Measurements from ENCODE around the gene LARP4B. TPM values are rescaled to one million over a fixed set of nuclear protein-coding genes. Genes with fewer than 3 reads are reported as not detected.

The LARP4B gene
- total and polyA plus RNA-seq, 3 donors from 2014 or later: 54.2 to 98.6 (median 95.3) TPM

GRCh38 chr10:812787-813186, 118.7 kb downstream of the LARP4B start:
- H3K36me3 ChIP-seq (ENCODE audit: low read depth, missing control alignments): no peaks in the 10 kb centered on the region

DNA sequence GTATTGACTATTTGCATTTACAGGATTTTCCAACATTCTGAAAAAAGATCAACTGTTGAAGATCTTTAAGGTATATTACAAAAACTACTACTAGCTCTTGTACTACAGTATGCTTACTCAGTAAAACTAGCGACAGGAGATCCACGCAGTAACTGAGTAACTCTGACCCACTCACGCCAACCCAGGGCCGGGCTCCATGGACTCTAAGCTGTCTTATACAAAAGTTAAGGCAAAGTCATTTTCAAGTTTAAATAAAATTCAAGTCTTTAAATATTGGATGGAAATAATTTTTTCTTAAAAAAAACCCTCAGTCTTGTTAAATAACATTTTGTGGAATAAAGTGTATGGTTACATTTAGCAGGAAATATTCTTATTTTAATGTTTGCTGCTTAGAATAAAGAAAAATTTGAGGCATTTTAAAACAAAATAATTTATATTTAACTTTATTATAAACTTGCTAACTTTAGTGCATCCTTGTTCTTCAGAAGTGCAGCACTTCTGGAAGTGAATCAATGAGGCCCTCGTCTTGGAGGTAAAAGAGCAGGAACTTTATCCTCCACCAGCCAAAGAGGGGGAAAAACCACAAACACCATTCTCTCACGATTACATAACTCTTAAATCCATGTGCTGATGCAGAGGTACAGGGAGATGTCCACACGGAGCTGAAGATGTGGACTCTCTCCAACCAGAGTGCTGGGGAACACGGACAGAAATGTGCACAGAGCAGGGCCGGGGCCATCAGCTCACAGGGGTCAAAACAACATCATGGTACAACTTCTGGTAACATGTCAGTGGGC, 119.9 kb downstream of the LARP4B start:
- no peak overlapping the region for H3K4me3 ChIP-seq
- no peak overlapping the region for H3K27ac ChIP-seq
- intact Hi-C loops (cut with DNase I; ENCODE audit: low total_unique reads): no loop called here
- H3K27me3 ChIP-seq: no peaks in the 10 kb centered on the region
- H3K36me3 ChIP-seq (ENCODE audit: low read depth, missing control alignments): no peaks in the 10 kb centered on the region
- H3K4me1 ChIP-seq: peaks cover 7% of the 10 kb centered on the region
- WGBS, 2 donors: 76 to 80% methylated on average over 9 of the region's 9 CpGs
- TF ChIP-seq, protein P1, sequence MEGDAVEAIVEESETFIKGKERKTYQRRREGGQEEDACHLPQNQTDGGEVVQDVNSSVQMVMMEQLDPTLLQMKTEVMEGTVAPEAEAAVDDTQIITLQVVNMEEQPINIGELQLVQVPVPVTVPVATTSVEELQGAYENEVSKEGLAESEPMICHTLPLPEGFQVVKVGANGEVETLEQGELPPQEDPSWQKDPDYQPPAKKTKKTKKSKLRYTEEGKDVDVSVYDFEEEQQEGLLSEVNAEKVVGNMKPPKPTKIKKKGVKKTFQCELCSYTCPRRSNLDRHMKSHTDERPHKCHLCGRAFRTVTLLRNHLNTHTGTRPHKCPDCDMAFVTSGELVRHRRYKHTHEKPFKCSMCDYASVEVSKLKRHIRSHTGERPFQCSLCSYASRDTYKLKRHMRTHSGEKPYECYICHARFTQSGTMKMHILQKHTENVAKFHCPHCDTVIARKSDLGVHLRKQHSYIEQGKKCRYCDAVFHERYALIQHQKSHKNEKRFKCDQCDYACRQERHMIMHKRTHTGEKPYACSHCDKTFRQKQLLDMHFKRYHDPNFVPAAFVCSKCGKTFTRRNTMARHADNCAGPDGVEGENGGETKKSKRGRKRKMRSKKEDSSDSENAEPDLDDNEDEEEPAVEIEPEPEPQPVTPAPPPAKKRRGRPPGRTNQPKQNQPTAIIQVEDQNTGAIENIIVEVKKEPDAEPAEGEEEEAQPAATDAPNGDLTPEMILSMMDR (IDR thresholded peaks at IDR 0.05): no peak
- TF ChIP-seq POLR2A (IDR thresholded peaks at IDR 0.05): no peak
- no peaks in the 10 kb centered on the region for H3K9me3 ChIP-seq
- no peak for DNase-seq

More at GRCh38 chr10:812787-813186, 118.7 kb downstream of the LARP4B start:
- no peak for TF ChIP-seq POLR2A (IDR thresholded peaks at IDR 0.05)
- TF ChIP-seq, protein P1 (IDR thresholded peaks at IDR 0.05): no peak
- intact Hi-C loops (cut with DNase I; ENCODE audit: low total_unique reads): no loop called here
- Histone ChIP-seq H3K4me3 (no peak overlapping the region), H3K9me3 (no peaks in the 10 kb centered on the region), H3K4me1 (no peaks in the 10 kb centered on the region), H3K27ac (no peak overlapping the region), H3K27me3 (no peaks in the 10 kb centered on the region)
- WGBS, 2 donors: 87 to 92% methylated on average over 19 of the region's 19 CpGs
- no peak for DNase-seq

DNA sequence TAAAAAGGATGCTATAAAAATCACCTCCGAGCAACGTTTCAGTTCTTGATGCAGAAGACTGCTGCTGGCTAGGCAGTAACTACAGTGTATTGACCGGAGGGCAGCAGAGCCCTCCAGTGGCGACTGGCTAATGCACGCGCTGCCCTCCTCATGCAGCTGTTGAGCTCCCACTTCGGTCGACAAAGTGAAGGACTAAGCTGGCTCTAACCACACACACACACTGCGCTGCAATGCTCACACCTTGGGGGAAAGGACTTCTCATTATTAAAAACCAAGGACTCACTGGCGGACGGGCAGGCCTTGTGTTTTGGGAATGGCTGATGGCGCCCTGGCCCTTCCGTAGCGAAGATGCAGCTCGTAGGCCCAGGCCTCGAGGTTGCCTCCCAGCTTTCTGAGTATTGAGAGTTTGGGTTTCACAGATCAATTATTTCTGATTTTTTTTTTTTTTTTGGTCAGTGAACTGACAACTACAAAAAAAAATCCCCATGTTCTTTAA, 121.1 kb downstream of the LARP4B start:
- intact Hi-C loops (cut with DNase I; ENCODE audit: low total_unique reads): no loop called here
- 80 to 86% methylated on average over 13 to 16 of the region's 16 CpGs for WGBS, 2 donors
- H3K27me3 ChIP-seq: no peaks in the 10 kb centered on the region
- DNase-seq: no peak
- no peaks in the 10 kb centered on the region for H3K9me3 ChIP-seq
- no peak overlapping the region for H3K27ac ChIP-seq
- TF ChIP-seq POLR2A (IDR thresholded peaks at IDR 0.05): no peak
- TF ChIP-seq, protein P1 (IDR thresholded peaks at IDR 0.05): no peak
- no peak overlapping the region for H3K4me3 ChIP-seq
- H3K36me3 ChIP-seq (ENCODE audit: low read depth, missing control alignments): no peaks in the 10 kb centered on the region
- H3K4me1 ChIP-seq: peaks cover 19% of the 10 kb centered on the region

DNA sequence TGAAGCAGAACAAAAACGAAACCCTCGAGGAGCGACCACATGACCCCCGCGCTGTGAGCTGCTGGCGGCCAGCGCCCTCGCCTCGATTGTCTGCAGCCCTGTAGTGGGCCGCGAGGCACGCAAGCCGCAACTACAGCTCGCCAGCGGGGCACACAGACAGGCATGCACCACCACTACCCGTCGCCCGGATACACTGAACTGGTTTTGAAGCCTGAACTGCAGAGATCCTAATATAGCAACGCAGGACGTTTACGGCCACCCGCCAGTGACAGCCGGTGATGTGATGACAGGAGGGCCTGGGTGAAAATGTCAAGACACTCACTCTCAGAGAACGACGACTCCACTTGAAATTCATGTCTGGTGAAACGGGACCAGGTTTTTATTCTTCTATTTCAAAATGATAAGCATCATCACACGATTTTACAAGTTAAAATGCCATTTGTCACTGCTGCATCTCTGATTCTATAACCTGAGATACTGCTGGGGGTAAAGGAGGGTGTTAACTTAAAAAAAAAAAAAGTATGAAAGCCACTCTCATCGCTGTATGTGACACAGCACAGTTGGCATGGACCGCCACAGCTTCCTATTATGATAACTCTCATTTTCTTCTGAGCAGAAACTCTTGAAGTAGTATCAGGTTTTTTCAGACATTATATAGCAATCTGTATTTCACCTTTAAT, 121.7 kb downstream of the LARP4B start:
- Histone ChIP-seq H3K4me1 (peaks cover 19% of the 10 kb centered on the region), H3K27me3 (no peaks in the 10 kb centered on the region), H3K36me3 (ENCODE audit: low read depth, missing control alignments) (no peaks in the 10 kb centered on the region), H3K9me3 (no peaks in the 10 kb centered on the region), H3K27ac (no peak overlapping the region), H3K4me3 (no peak overlapping the region)
- intact Hi-C loops (cut with DNase I; ENCODE audit: low total_unique reads): no loop called here
- no peak for TF ChIP-seq POLR2A (IDR thresholded peaks at IDR 0.05)
- TF ChIP-seq, protein P1 (IDR thresholded peaks at IDR 0.05): no peak
- WGBS, 2 donors: 93 to 95% methylated on average over 29 of the region's 29 CpGs
- no peak for DNase-seq

Measured in testis (tissue), 3 donors.